Measurements from ENCODE around the gene CBLC.

The CBLC gene

GRCh38 chr19:44745887-44746600, 31.6 kb upstream of the CBLC start:
- no peak for ATAC-seq
- TF ChIP-seq TCF4 (CRISPR knock-in tag; IDR thresholded peaks at IDR 0.05; ENCODE audit: borderline replicate concordance) (no peak), CSRNP3 (CRISPR knock-in tag; IDR thresholded peaks at IDR 0.05) (no peak), TOX (CRISPR knock-in tag; IDR thresholded peaks at IDR 0.05; ENCODE audit: borderline replicate concordance) (no peak), POU6F1 (CRISPR knock-in tag; IDR thresholded peaks at IDR 0.05; ENCODE audit: borderline replicate concordance, low read depth) (no peak), OSR1 (CRISPR knock-in tag; IDR thresholded peaks at IDR 0.05) (no peak), PPARA (CRISPR knock-in tag; IDR thresholded peaks at IDR 0.05; ENCODE audit: borderline replicate concordance) (no peak), ZFP3 (CRISPR knock-in tag; IDR thresholded peaks at IDR 0.05) (no peak), ZNF8 (CRISPR knock-in tag; IDR thresholded peaks at IDR 0.05) (no peak), BACH2 (CRISPR knock-in tag; IDR thresholded peaks at IDR 0.05; ENCODE audit: borderline replicate concordance) (no peak), RARB (CRISPR knock-in tag; IDR thresholded peaks at IDR 0.05) (no peak)

- no peak for ATAC-seq
- TF ChIP-seq SNAI2 (CRISPR knock-in tag; IDR thresholded peaks at IDR 0.05) (no peak), ZC3H10 (CRISPR knock-in tag; IDR thresholded peaks at IDR 0.05) (no peak), ARNTL (CRISPR knock-in tag; IDR thresholded peaks at IDR 0.05; ENCODE audit: borderline replicate concordance, low read depth) (no peak), CREB5 (CRISPR knock-in tag; IDR thresholded peaks at IDR 0.05; ENCODE audit: low read depth) (no peak), ESRRG (CRISPR knock-in tag; IDR thresholded peaks at IDR 0.05) (no peak), PATZ1 (CRISPR knock-in tag; IDR thresholded peaks at IDR 0.05; ENCODE audit: borderline replicate concordance) (no peak), ZFP30 (CRISPR knock-in tag; IDR thresholded peaks at IDR 0.05) (no peak), BACH2 (CRISPR knock-in tag; IDR thresholded peaks at IDR 0.05; ENCODE audit: borderline replicate concordance) (no peak), RARB (CRISPR knock-in tag; IDR thresholded peaks at IDR 0.05) (no peak), TCF4 (CRISPR knock-in tag; IDR thresholded peaks at IDR 0.05; ENCODE audit: borderline replicate concordance) (no peak), OSR1 (CRISPR knock-in tag; IDR thresholded peaks at IDR 0.05) (no peak), ISL1 (CRISPR knock-in tag; IDR thresholded peaks at IDR 0.05) (no peak), ZFP3 (CRISPR knock-in tag; IDR thresholded peaks at IDR 0.05) (no peak), ZNF8 (CRISPR knock-in tag; IDR thresholded peaks at IDR 0.05) (no peak), ZNF70 (CRISPR knock-in tag; IDR thresholded peaks at IDR 0.05) (no peak), PPARA (CRISPR knock-in tag; IDR thresholded peaks at IDR 0.05; ENCODE audit: borderline replicate concordance) (no peak), CSRNP3 (CRISPR knock-in tag; IDR thresholded peaks at IDR 0.05) (no peak), ZNF565 (CRISPR knock-in tag; conservative IDR thresholded peaks at IDR 0.05; ENCODE audit: low read depth) (no peak)
These were observed 31.1 kb upstream of the CBLC start for GRCh38 chr19:44746616-44746945.

GRCh38 chr19:44746946-44747738, 30.5 kb upstream of the CBLC start:
- TF ChIP-seq ZNF70 (CRISPR knock-in tag; IDR thresholded peaks at IDR 0.05) (peak; percentile 75), SNAI2 (CRISPR knock-in tag; IDR thresholded peaks at IDR 0.05) (no peak), PATZ1 (CRISPR knock-in tag; IDR thresholded peaks at IDR 0.05; ENCODE audit: borderline replicate concordance) (no peak), POU6F1 (CRISPR knock-in tag; IDR thresholded peaks at IDR 0.05; ENCODE audit: borderline replicate concordance, low read depth) (no peak), TCF4 (CRISPR knock-in tag; IDR thresholded peaks at IDR 0.05; ENCODE audit: borderline replicate concordance) (no peak), PPARA (CRISPR knock-in tag; IDR thresholded peaks at IDR 0.05; ENCODE audit: borderline replicate concordance) (no peak)
- ATAC-seq, result peak; percentile 85
